ENCODE measurements around the gene DMRTC1B.
"Not testable (repeated sequence)": the region's sequence is repeated elsewhere in the genome, so short reads cannot be mapped to it uniquely, and the experiment has no call there.

DMRTC1B gene

DNA sequence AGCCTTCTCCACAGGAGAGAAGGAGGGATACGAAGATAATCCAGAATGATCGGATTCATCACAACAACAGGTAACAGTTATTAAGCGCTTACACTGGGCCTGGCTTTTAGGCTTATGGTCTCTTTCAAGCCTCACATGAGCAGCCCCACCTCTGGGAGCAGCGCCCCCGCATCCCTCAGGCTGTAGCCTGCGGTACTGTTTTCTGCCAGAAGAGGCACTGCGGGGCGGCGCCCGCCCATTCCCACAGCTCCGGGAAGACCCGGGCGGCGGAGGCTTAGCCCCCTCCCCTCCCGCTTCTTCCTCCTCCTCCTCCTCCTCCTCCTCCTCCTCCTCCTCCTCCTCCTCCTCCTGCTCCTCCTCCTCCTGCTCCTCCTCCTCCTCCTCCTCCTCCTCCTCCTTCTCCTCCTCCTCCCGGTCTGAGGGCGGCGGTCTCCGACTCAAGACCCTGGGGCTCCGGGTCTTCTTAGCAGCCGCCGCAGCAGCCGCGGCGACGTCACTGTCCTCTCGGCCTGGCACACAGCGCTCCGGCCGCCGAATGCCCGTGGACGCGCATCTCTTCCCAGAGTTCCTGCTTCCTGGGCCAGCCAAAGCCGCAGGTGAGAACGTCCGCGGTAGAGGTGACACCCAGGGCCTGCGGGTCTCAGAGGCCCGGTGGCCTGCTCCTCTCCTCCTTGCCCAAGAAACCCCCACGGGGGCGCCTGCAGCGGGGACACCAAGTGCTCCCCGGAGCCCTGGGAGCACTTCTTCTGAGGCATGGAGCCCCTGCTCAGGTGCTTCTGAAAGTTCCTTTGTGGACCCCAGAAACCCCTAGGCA is at the start of gene DMRTC1B:
TSS of gene DMRTC1B (plus strand) at position 238 of the 814 bp plus-strand sequence. CDS start 68,246 bp downstream, outside the sequence.
- not testable (repeated sequence) for DNase-seq

DNA sequence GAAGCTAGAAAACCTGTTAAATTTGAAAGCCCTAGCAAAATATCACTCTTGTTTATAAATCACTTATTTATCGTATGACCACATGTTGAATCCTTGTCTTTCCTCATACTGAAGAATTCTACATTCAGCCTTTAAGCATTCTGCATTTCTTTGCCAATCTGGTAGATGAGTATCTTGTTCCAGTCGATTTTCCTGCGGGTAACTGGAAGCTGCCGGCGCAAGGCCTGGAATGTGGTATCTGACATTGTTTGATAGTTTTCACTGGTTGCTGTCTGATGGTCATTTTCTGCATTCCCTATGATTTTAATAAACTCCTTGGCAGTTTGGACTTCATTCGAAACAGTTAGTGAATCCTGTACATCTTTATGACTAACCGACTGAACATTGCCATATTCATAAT is 48.8 kb upstream of the DMRTC1B start:
- DNase-seq: no peak

- DNase-seq: not testable (repeated sequence)
Measured at GRCh38 chrX:72733636-72734035, 43.1 kb upstream of the DMRTC1B start.

DNA sequence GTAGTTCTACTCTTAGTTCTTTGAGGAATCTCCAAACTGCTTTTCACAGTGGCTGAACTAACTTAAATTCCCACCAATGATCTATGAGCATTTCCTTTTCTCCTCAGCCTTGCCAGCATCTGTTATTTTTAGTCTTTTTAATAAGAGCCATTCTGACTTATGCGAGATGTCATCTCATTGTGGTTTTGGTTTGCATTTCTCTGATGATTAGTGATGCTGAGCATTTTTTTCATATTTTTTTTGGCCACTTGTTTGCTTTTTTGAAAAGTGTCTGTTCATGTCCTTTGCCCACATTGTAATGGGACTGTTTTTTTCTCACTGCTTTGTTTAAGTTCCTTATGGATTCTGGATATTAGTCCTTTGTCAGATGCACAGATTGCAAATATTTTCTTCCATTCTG is 41.1 kb upstream of the DMRTC1B start:
- DNase-seq: no peak

DNA sequence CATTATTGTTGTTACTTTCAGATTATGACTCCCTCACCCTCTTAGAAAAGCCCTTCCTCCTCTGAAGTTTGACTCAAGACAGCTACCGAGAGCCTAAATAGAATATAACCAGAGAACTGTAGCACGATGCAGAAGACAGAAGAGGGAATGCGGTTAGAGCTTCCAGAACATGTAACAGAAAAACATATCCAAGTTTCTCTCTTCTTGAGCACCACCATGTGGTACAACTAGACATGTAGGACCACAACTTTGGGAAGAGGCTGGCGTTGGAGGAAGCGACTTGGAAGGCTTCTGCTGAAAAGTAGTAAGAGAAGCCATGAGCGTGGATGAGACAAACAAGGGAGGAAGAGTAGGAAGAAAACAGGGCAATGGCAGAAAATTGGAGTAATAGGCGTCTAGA is 31.1 kb upstream of the DMRTC1B start:
- not testable (repeated sequence) for DNase-seq

DNA sequence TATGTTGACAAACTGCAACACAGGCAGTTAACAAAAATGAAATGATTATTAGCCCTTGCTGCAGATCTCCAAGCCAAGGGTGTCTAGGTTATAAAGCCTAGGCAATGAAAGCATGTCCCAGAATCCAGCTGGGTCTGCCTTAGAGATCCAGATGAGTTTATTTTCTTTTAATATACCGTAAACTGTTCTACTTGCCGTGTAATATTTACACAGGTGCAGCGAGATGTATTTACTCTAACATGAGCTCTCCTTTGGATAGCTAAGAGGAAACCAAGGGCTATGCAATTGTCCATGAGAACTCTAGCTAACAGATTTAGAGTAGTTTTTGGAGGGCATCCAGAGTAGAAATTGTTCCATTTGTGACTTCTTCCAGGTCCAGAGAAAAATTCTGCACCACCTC is 28.1 kb upstream of the DMRTC1B start:
- DNase-seq: not testable (repeated sequence)

GRCh38 chrX:72760454-72760853 is 16.2 kb upstream of the DMRTC1B start:
- DNase-seq: not testable (repeated sequence)

GRCh38 chrX:72777467-72777790 is 739 bp downstream of the DMRTC1B start:
- DNase-seq: not testable (repeated sequence)

- not testable (repeated sequence) for DNase-seq
Measured at GRCh38 chrX:72778146-72778545, 1.5 kb downstream of the DMRTC1B start.

- not testable (repeated sequence) for DNase-seq
Measured at GRCh38 chrX:72782560-72782959, 5.9 kb downstream of the DMRTC1B start, which contains the start of gene FAM236B. Gene FAM236B (minus strand): TSS chrX:72782660. CDS start chrX:72782560, 100 bp downstream.

DNA sequence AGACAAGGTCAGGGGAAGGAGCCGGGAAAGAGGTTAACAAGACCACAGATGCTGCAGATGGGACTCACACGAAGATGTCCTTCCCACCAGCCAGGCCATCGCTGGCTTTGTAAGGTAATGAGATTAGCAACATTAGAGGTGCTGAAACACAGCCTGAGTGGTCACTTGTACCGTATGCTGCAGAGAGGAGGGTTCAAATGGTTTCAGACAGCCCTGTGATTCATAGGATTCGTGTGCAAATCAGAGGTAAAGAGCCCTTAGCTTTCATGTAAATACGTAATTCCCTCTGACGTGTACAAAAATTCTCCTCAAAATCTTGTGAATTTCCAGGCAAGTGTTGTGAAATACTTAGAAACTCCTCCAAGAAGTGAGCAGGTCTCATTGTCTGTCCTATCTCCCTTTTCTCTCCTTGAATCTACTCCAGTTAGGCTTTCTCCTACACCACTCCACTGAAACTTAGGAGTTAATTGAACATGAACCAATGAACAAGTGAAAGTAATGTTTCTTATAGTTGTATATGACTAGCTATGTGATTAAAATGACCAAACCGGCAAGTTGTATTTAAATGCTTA is 6.8 kb downstream of the DMRTC1B start:
- not testable (repeated sequence) for DNase-seq

- DNase-seq: not testable (repeated sequence)
Measured at GRCh38 chrX:72783964-72784363, 7.3 kb downstream of the DMRTC1B start.

- not testable (repeated sequence) for DNase-seq
Measured at GRCh38 chrX:72788142-72788541, 11.5 kb downstream of the DMRTC1B start.

DNA sequence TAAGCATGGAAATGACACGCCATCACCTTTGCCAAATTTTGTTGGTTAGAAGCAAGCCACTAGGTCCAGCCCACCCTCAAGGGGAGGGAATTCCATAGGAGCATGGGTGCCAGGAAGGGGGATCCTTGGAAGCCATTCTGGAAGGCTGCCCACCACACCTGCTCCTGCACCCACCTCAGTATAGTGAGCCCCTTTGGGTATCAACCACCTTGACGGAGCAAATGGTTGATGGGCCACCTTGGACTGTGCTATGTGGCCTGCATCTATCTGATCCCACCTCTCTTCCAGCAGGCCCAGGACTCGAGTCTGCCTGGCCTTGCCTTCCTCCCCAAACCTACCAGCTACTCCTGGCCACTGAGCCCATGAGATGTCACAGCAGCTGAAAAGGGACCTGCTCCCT is 13.7 kb downstream of the DMRTC1B start:
- DNase-seq: not testable (repeated sequence)

GRCh38 chrX:72808110-72808509 is 31.4 kb downstream of the DMRTC1B start, which contains the start of gene FAM236D:
Gene FAM236D (minus strand): TSS chrX:72808210. CDS start chrX:72808110, 100 bp downstream.
- not testable (repeated sequence) for DNase-seq

DNA sequence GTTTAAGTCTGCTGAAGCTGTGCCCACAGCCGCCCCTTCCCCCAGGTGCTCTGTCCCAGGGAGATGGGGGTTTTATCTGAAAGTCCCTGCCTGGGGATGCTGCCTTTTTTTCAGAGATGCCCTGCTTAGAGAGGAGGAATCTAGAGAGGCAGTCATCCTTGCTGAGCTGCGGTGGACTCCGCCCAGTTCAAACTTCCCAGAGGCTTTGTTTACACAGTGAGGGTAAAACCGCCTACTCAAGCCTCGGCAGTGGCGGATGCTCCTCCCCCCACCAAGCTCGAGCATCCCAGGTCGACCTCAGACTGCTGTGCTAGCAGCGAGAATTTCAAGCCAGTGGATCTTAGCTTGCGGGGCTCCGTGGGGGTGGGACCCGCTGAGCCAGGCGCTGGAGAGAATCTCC is 54.0 kb downstream of the DMRTC1B start:
- not testable (repeated sequence) for DNase-seq

GRCh38 chrX:72837532-72837931 is 60.8 kb downstream of the DMRTC1B start:
- not testable (repeated sequence) for DNase-seq

DNA sequence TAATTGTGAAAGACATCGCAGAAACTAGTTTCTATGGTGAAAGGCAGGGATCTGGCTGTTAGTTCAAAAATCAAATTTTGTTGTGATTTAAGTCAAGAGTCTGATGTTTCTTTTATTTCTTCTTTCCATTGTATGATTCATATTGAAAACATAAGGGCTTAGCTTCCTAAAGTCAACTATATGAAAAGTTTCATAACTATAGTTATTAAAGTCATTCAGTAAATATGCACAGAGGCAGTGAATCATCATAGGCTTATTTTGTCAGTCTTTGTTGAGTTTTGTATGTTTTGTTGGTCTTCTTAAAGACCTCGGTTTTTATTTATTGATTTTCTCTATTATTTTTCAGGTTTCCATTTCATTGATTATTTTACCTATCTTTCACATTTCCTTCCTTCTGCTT is 106.2 kb downstream of the DMRTC1B start:
- not testable (repeated sequence) for DNase-seq

- DNase-seq: not testable (repeated sequence)
Measured at GRCh38 chrX:72889740-72890139, 113.0 kb downstream of the DMRTC1B start.
